T-helper 1 cell treated with Interleukin-12 subunit alpha and Interleukin-12 subunit beta and Interleukin-4 antibody, amounts not matched to agents 30 μg/mL and 1 μg/mL, for 36 hours (primary cell): ENCODE results near the gene RELA.

ENCODE experiments used
- H3K27ac Mint-ChIP-seq: one replicate; pipeline ENCODE4 v1.8.0; 2021; ENCODE audit warnings: mild to moderate bottlenecking, mixed read lengths
- H3K27me3 Mint-ChIP-seq: one replicate; pipeline ENCODE4 v1.8.0; 2021; ENCODE audit warnings: low read depth, mixed read lengths
- H3K36me3 Mint-ChIP-seq: one replicate; pipeline ENCODE4 v1.8.0; 2021; ENCODE audit warnings: low read depth, mixed read lengths
- H3K4me1 Mint-ChIP-seq: one replicate; pipeline ENCODE4 v1.8.0; 2021; ENCODE audit warnings: low read depth, mixed read lengths
- H3K4me3 Mint-ChIP-seq: one replicate; pipeline ENCODE4 v1.8.0; 2021; ENCODE audit warnings: mild to moderate bottlenecking, moderate library complexity, mixed read lengths
- H3K9me3 Mint-ChIP-seq: one replicate; pipeline ENCODE4 v1.8.0; 2021; ENCODE audit warnings: mixed read lengths

Gene RELA

GRCh38 chr11:65655570-65656332 lies 7.0 kb downstream of the RELA start:
- peaks cover 63% of the 10 kb centered on the region for H3K36me3 Mint-ChIP-seq
- H3K4me1 Mint-ChIP-seq: peaks cover 41% of the 10 kb centered on the region
- no peak overlapping the region for H3K4me3 Mint-ChIP-seq
- no peaks in the 10 kb centered on the region for H3K27me3 Mint-ChIP-seq
- peak overlapping the region; percentile 27 for H3K27ac Mint-ChIP-seq
- H3K9me3 Mint-ChIP-seq: no peaks in the 10 kb centered on the region

GRCh38 chr11:65654375-65655349 lies 8.1 kb downstream of the RELA start:
- H3K9me3 Mint-ChIP-seq: no peaks in the 10 kb centered on the region
- H3K4me1 Mint-ChIP-seq: peaks cover 35% of the 10 kb centered on the region
- no peaks in the 10 kb centered on the region for H3K27me3 Mint-ChIP-seq
- peaks cover 56% of the 10 kb centered on the region for H3K36me3 Mint-ChIP-seq
- H3K27ac Mint-ChIP-seq: peak overlapping the region; percentile 33
- no peak overlapping the region for H3K4me3 Mint-ChIP-seq

GRCh38 chr11:65653229-65654225 lies 9.2 kb downstream of the RELA start:
- peaks cover 46% of the 10 kb centered on the region for H3K36me3 Mint-ChIP-seq
- H3K27me3 Mint-ChIP-seq: no peaks in the 10 kb centered on the region
- H3K9me3 Mint-ChIP-seq: no peaks in the 10 kb centered on the region
- peak overlapping the region; percentile 93 for H3K27ac Mint-ChIP-seq
- H3K4me1 Mint-ChIP-seq: peaks cover 29% of the 10 kb centered on the region
- H3K4me3 Mint-ChIP-seq: peak overlapping the region; percentile 86

GRCh38 chr11:65652511-65653228 lies 10.0 kb downstream of the RELA start:
- Mint-ChIP-seq H3K27ac (peak overlapping the region; percentile 93), H3K9me3 (no peaks in the 10 kb centered on the region), H3K4me3 (peak overlapping the region; percentile 86), H3K36me3 (peaks cover 45% of the 10 kb centered on the region), H3K4me1 (peaks cover 29% of the 10 kb centered on the region), H3K27me3 (no peaks in the 10 kb centered on the region)

- Mint-ChIP-seq H3K4me3 (peak overlapping the region; percentile 74), H3K9me3 (no peaks in the 10 kb centered on the region), H3K4me1 (peaks cover 24% of the 10 kb centered on the region), H3K36me3 (peaks cover 37% of the 10 kb centered on the region), H3K27ac (peak overlapping the region; percentile 55), H3K27me3 (no peaks in the 10 kb centered on the region)
These were observed 10.9 kb downstream of the RELA start for GRCh38 chr11:65651589-65652510.

- H3K9me3 Mint-ChIP-seq: no peaks in the 10 kb centered on the region
- H3K27me3 Mint-ChIP-seq: no peaks in the 10 kb centered on the region
- peaks cover 24% of the 10 kb centered on the region for H3K4me1 Mint-ChIP-seq
- peak overlapping the region; percentile 74 for H3K4me3 Mint-ChIP-seq
- peak overlapping the region; percentile 55 for H3K27ac Mint-ChIP-seq
- H3K36me3 Mint-ChIP-seq: peaks cover 34% of the 10 kb centered on the region
These were observed 11.5 kb downstream of the RELA start for GRCh38 chr11:65651339-65651588.

- Mint-ChIP-seq H3K4me3 (no peak overlapping the region), H3K4me1 (peaks cover 24% of the 10 kb centered on the region), H3K9me3 (no peaks in the 10 kb centered on the region), H3K36me3 (peaks cover 30% of the 10 kb centered on the region), H3K27me3 (no peaks in the 10 kb centered on the region), H3K27ac (no peak overlapping the region)
These were observed 12.0 kb downstream of the RELA start for GRCh38 chr11:65650547-65651338.

GRCh38 chr11:65649656-65650546 lies 12.8 kb downstream of the RELA start:
- peaks cover 26% of the 10 kb centered on the region for H3K36me3 Mint-ChIP-seq
- no peaks in the 10 kb centered on the region for H3K27me3 Mint-ChIP-seq
- no peak overlapping the region for H3K27ac Mint-ChIP-seq
- H3K9me3 Mint-ChIP-seq: no peaks in the 10 kb centered on the region
- no peak overlapping the region for H3K4me3 Mint-ChIP-seq
- peaks cover 24% of the 10 kb centered on the region for H3K4me1 Mint-ChIP-seq

GRCh38 chr11:65648997-65649493 lies 13.7 kb downstream of the RELA start:
- peaks cover 28% of the 10 kb centered on the region for H3K36me3 Mint-ChIP-seq
- no peaks in the 10 kb centered on the region for H3K27me3 Mint-ChIP-seq
- no peak overlapping the region for H3K4me3 Mint-ChIP-seq
- no peak overlapping the region for H3K27ac Mint-ChIP-seq
- no peaks in the 10 kb centered on the region for H3K9me3 Mint-ChIP-seq
- peaks cover 28% of the 10 kb centered on the region for H3K4me1 Mint-ChIP-seq

- Mint-ChIP-seq H3K4me1 (peaks cover 22% of the 10 kb centered on the region), H3K9me3 (no peaks in the 10 kb centered on the region), H3K36me3 (peaks cover 31% of the 10 kb centered on the region), H3K27me3 (no peaks in the 10 kb centered on the region), H3K4me3 (no peak overlapping the region), H3K27ac (no peak overlapping the region)
These were observed 15.6 kb downstream of the RELA start for GRCh38 chr11:65646958-65647701.
